A673 (cell line): ENCODE measurements around the gene PHTF2. TPM values are rescaled to one million over a fixed set of nuclear protein-coding genes. Genes with fewer than 3 reads are reported as not detected.

Source experiments
- BruUV-seq: library from RNA; stranded (reverse); fragments of 400-500 nt; replicated peaks from 2 replicates; lab custom pipeline; 2021; lab: Mats Ljungman, UMichigan
- CTCF ChIA-PET: fragments of 300-600 bp; sonication (Branson Sonifier 250); formaldehyde crosslinking; loops from one replicate; lab custom pipeline; 2022; ENCODE audit warnings: antibody characterized with exemption; lab: Charles Lee
- POLR2A ChIA-PET: fragments of 300-600 bp; sonication (Branson Sonifier 250); formaldehyde crosslinking; loops from one replicate; lab custom pipeline; 2022; ENCODE audit warnings: antibody characterized with exemption; ENCODE audit not compliant: low non-redundant PET; lab: Charles Lee
- DNase-seq: peaks from one replicate; pipeline ENCODE4 v3.0.0-alpha.2; 2015; ENCODE audit warnings: low spot score
- H3K27ac ChIP-seq: fragments of 200-600 bp; sonication (generic); 2 replicates; pipeline ENCODE4 v1.5.1; 2016; ENCODE audit warnings: mixed run types, low read depth, mild to moderate bottlenecking, mixed read lengths, antibody characterized with exemption, low read length; ENCODE audit not compliant: poor library complexity, severe bottlenecking
- H3K27me3 ChIP-seq: fragments of 200-600 bp; sonication (generic); replicated peaks from 2 replicates; pipeline ENCODE4 v1.6.1; 2017; ENCODE audit warnings: mixed run types, low read depth, mild to moderate bottlenecking, mixed read lengths, antibody characterized with exemption, low read length; ENCODE audit not compliant: insufficient read depth, poor library complexity
- H3K36me3 ChIP-seq: fragments of 200-600 bp; sonication (generic); 2 replicates; pipeline ENCODE4 v1.6.1; 2016; ENCODE audit warnings: mixed run types, mild to moderate bottlenecking, mixed read lengths, antibody characterized with exemption, low read length; ENCODE audit not compliant: insufficient read depth, poor library complexity, severe bottlenecking
- H3K4me1 ChIP-seq: fragments of 200-600 bp; sonication (generic); 2 replicates; pipeline ENCODE4 v1.6.1; 2017; ENCODE audit warnings: mixed run types, mild to moderate bottlenecking, mixed read lengths, antibody characterized with exemption, low read length; ENCODE audit not compliant: insufficient read depth, poor library complexity, severe bottlenecking
- H3K4me3 ChIP-seq: fragments of 200-600 bp; sonication (generic); 2 replicates; pipeline ENCODE4 v1.5.1; 2016; ENCODE audit warnings: low read depth, mixed run types, mild to moderate bottlenecking, mixed read lengths, low read length; ENCODE audit not compliant: poor library complexity, severe bottlenecking
- H3K9me3 ChIP-seq: fragments of 200-600 bp; sonication (generic); 2 replicates; pipeline ENCODE4 v1.6.1; 2016; ENCODE audit warnings: mixed run types, low read depth, mild to moderate bottlenecking, mixed read lengths, antibody characterized with exemption, low read length; ENCODE audit not compliant: poor library complexity, severe bottlenecking
- CTCF ChIP-seq: fragments of 300-800, 200-600 bp; sonication (generic); conservative IDR thresholded peaks from 2 replicates; pipeline ENCODE4 v1.5.1; 2017; ENCODE audit warnings: low read depth, mild to moderate bottlenecking, antibody characterized with exemption, low read length, moderate library complexity, mixed read lengths
- EZH2 ChIP-seq: fragments of 200-600 bp; sonication (generic); IDR thresholded peaks from 2 replicates; pipeline ENCODE4 v1.6.1; 2017; ENCODE audit warnings: borderline replicate concordance, low read depth, mild to moderate bottlenecking, mixed read lengths, antibody characterized with exemption, low read length; ENCODE audit not compliant: poor library complexity, severe bottlenecking
- intact Hi-C: fragments of 100-400 bp; cut with micrococcal nuclease; formaldehyde crosslinking; loops from one replicate; pipeline ENCODE4 v1.10.0; 2022; ENCODE audit not compliant: unreplicated experiment
- total RNA-seq: library from RNA; stranded (reverse); gene quantifications from 2 replicates; pipeline ENCODE4 v1.2.3, GENCODE V29; 2021

The PHTF2 gene
- total RNA-seq, 1 experiment from 2014 or later, result 36.6 TPM

- no peaks in the 10 kb centered on the region for H3K36me3 ChIP-seq
- CTCF ChIA-PET, result no interaction called here
- H3K27ac ChIP-seq, result no peak overlapping the region
Measured at GRCh38 chr7:77903597-77903996, 105.0 kb downstream of the PHTF2 start.

GRCh38 chr7:77904252-77904651 lies 105.7 kb downstream of the PHTF2 start:
- Histone ChIP-seq H3K27ac (no peak overlapping the region), H3K9me3 (no peaks in the 10 kb centered on the region), H3K4me3 (no peak overlapping the region), H3K36me3 (no peaks in the 10 kb centered on the region), H3K27me3 (no peaks in the 10 kb centered on the region), H3K4me1 (peaks cover 4% of the 10 kb centered on the region)
- intact Hi-C loops, result no loop called here
- ChIA-PET POLR2A (no interaction called here), CTCF (no interaction called here)
- BruUV-seq, result no TSS peak
- TF ChIP-seq EZH2 (no peak), CTCF (no peak)
- DNase-seq, result no peak

More at GRCh38 chr7:77903597-77903996, 105.0 kb downstream of the PHTF2 start:
- H3K27me3 ChIP-seq, result no peaks in the 10 kb centered on the region
- BruUV-seq, result no TSS peak
- peaks cover 5% of the 10 kb centered on the region for H3K4me1 ChIP-seq
- DNase-seq, result peak; percentile 23
- TF ChIP-seq EZH2, result no peak
- TF ChIP-seq CTCF, result peak; percentile 36; the same call in 1 of the 2 replicates
- POLR2A ChIA-PET, result no interaction called here
- intact Hi-C loops, result no loop called here
- no peaks in the 10 kb centered on the region for H3K9me3 ChIP-seq
- H3K4me3 ChIP-seq, result no peak overlapping the region

- no peak for DNase-seq
- POLR2A ChIA-PET, result no interaction called here
- no peak overlapping the region for H3K27ac ChIP-seq
- CTCF ChIA-PET, result no interaction called here
- no TSS peak for BruUV-seq
- H3K27me3 ChIP-seq, result no peaks in the 10 kb centered on the region
- no peaks in the 10 kb centered on the region for H3K36me3 ChIP-seq
- H3K9me3 ChIP-seq, result no peaks in the 10 kb centered on the region
- TF ChIP-seq EZH2, result no peak
- TF ChIP-seq CTCF, result no peak
- intact Hi-C loops, result no loop called here
- no peak overlapping the region for H3K4me3 ChIP-seq
- no peaks in the 10 kb centered on the region for H3K4me1 ChIP-seq
Measured at GRCh38 chr7:77907281-77907680, 108.7 kb downstream of the PHTF2 start.
